ENCODE results near the gene DNASE2B.

DNA sequence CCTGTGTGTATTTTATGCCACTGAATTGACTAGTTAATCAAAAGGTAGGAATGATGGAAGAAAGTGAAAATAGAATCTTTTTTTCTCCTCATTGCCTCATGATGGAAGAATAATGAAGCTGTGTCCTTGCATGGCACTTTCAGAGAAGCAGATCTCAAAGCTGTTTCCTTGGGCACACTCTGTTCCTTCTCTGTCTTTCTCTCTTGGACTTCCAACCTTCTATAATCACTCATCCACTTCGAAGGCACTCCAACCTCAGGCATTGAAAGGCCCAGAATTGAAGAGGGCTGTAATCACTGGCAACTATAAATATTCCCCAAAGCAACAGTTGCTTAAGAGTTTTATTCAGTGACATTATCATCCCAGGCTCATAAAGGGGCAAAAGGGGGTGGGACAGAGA lies 31.1 kb upstream of the DNASE2B start:
- TF ChIP-seq, protein P1, sequence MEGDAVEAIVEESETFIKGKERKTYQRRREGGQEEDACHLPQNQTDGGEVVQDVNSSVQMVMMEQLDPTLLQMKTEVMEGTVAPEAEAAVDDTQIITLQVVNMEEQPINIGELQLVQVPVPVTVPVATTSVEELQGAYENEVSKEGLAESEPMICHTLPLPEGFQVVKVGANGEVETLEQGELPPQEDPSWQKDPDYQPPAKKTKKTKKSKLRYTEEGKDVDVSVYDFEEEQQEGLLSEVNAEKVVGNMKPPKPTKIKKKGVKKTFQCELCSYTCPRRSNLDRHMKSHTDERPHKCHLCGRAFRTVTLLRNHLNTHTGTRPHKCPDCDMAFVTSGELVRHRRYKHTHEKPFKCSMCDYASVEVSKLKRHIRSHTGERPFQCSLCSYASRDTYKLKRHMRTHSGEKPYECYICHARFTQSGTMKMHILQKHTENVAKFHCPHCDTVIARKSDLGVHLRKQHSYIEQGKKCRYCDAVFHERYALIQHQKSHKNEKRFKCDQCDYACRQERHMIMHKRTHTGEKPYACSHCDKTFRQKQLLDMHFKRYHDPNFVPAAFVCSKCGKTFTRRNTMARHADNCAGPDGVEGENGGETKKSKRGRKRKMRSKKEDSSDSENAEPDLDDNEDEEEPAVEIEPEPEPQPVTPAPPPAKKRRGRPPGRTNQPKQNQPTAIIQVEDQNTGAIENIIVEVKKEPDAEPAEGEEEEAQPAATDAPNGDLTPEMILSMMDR (IDR thresholded peaks at IDR 0.05) = no peak
- no peak for TF ChIP-seq POLR2A (IDR thresholded peaks at IDR 0.05)

Measured in vagina (tissue), 2 donors.